CD14-positive monocyte (primary cell): Measurements from ENCODE around the gene STMND1. TPM values are rescaled to one million over a fixed set of nuclear protein-coding genes. Genes with fewer than 3 reads are reported as not detected.
A peak's percentile ranks its signal among the peaks of the same experiment; 100 is the strongest.

Experiments
- DNase-seq, 3 donors: peaks; one replicate each; pipeline ENCODE4 v3.0.0-alpha.2; 2011 to 2022
- H2AFZ ChIP-seq: 2 replicates; pipeline ENCODE4 v1.6.0; 2012; ENCODE audit warnings: mild to moderate bottlenecking, low read depth, low read length, inconsistent platforms; ENCODE audit not compliant: insufficient read depth, poor library complexity, severe bottlenecking
- H3K27ac ChIP-seq, 2 donors: 1 replicate in 1 of 2; 2 replicates in 1 of 2; pipeline ENCODE4 v1.5.1; 2012 to 2013; ENCODE audit warnings: low read length in 2 of 2, control low read depth in 1 of 2, inconsistent platforms in 1 of 2, low read depth in 1 of 2, mild to moderate bottlenecking in 1 of 2
- H3K27me3 ChIP-seq, 2 donors: one replicate each; pipeline versions ENCODE4 v1.6.0 to v1.6.1; 2011 to 2013; ENCODE audit warnings: low read length in 2 of 2; ENCODE audit not compliant: control insufficient read depth in 2 of 2, insufficient read depth in 2 of 2
- H3K36me3 ChIP-seq, 2 donors: replicated peaks in 1 of 2; 1 replicate in 1 of 2; 2 replicates in 1 of 2; pipeline versions ENCODE4 v1.5.1 to v1.6.1; 2012 to 2013; ENCODE audit warnings: low read length in 2 of 2, control low read depth in 1 of 2, inconsistent platforms in 1 of 2, mild to moderate bottlenecking in 1 of 2; ENCODE audit not compliant: insufficient read depth in 2 of 2, control insufficient read depth in 1 of 2
- H3K4me1 ChIP-seq, 2 donors: 1 replicate in 1 of 2; 2 replicates in 1 of 2; pipeline versions ENCODE4 v1.5.1 to v1.6.1; 2012 to 2013; ENCODE audit warnings: low read length in 2 of 2, control low read depth in 1 of 2, inconsistent platforms in 1 of 2, mild to moderate bottlenecking in 1 of 2, moderate library complexity in 1 of 2; ENCODE audit not compliant: insufficient read depth in 2 of 2, control insufficient read depth in 1 of 2
- H3K4me2 ChIP-seq: replicated peaks from 2 replicates; pipeline ENCODE3; 2012; ENCODE audit warnings: low read length, moderate library complexity, mild to moderate bottlenecking; ENCODE audit not compliant: poor library complexity, severe bottlenecking; ENCODE audit errors: extremely low read depth
- H3K4me3 ChIP-seq, 3 experiments: fragments of 200-600 bp in 1 of 3; sonication (generic) in 1 of 3; replicated peaks in 1 of 3; 1 replicate in 2 of 3; 2 replicates in 1 of 3; pipeline ENCODE4 v1.5.1; 2011 to 2013; ENCODE audit warnings: low read length in 3 of 3, mild to moderate bottlenecking in 3 of 3, control low read depth in 2 of 3, low read depth in 2 of 3, inconsistent platforms in 1 of 3, moderate library complexity in 1 of 3
- H3K79me2 ChIP-seq: 2 replicates; pipeline ENCODE4 v1.6.0; 2012; ENCODE audit warnings: mild to moderate bottlenecking, control low read depth, inconsistent platforms, low read length, moderate library complexity; ENCODE audit not compliant: insufficient read depth
- H3K9ac ChIP-seq: 2 replicates; pipeline ENCODE4 v1.6.0; 2017; ENCODE audit warnings: low read length, mild to moderate bottlenecking; ENCODE audit not compliant: insufficient read depth, poor library complexity, severe bottlenecking
- H3K9me3 ChIP-seq, 2 donors: replicated peaks in 1 of 2; 1 replicate in 1 of 2; 2 replicates in 1 of 2; pipeline versions ENCODE4 v1.5.1 to v1.6.1; 2012 to 2013; ENCODE audit warnings: low read length in 2 of 2, control low read depth in 1 of 2; ENCODE audit not compliant: control insufficient read depth in 1 of 2, insufficient read depth in 1 of 2
- H4K20me1 ChIP-seq: 2 replicates; pipeline ENCODE4 v1.6.0; 2012; ENCODE audit warnings: mild to moderate bottlenecking, low read length, control low read depth, moderate library complexity; ENCODE audit not compliant: insufficient read depth
- H3K27ac Mint-ChIP-seq, 7 donors: one replicate each; pipeline ENCODE4 v1.8.0; 2020; ENCODE audit warnings: mild to moderate bottlenecking in 7 of 7, mixed read lengths in 7 of 7, moderate library complexity in 6 of 7, inconsistent platforms in 2 of 7
- H3K27me3 Mint-ChIP-seq, 3 donors: one replicate each; pipeline ENCODE4 v1.8.0; 2021 to 2022; ENCODE audit warnings: low read depth in 3 of 3, mild to moderate bottlenecking in 3 of 3, mixed read lengths in 3 of 3, moderate library complexity in 3 of 3, inconsistent platforms in 1 of 3
- H3K36me3 Mint-ChIP-seq, 2 donors: one replicate each; pipeline ENCODE4 v1.8.0; 2020; ENCODE audit warnings: mixed read lengths in 2 of 2, inconsistent platforms in 1 of 2, mild to moderate bottlenecking in 1 of 2
- H3K4me1 Mint-ChIP-seq: one replicate; pipeline ENCODE4 v1.8.0; 2020; ENCODE audit warnings: mild to moderate bottlenecking, mixed read lengths
- H3K4me3 Mint-ChIP-seq, 2 donors: one replicate each; pipeline ENCODE4 v1.8.0; 2020; ENCODE audit warnings: mild to moderate bottlenecking in 2 of 2, mixed read lengths in 2 of 2, moderate library complexity in 1 of 2
- H3K9me3 Mint-ChIP-seq, 7 donors: one replicate each; pipeline ENCODE4 v1.8.0; 2020 to 2022; ENCODE audit warnings: mixed read lengths in 7 of 7, mild to moderate bottlenecking in 6 of 7, moderate library complexity in 6 of 7, inconsistent platforms in 2 of 7
- CTCF ChIP-seq: fragments of 200-600 bp; IDR thresholded peaks from one replicate; pipeline ENCODE4 v1.8.0; 2022; ENCODE audit warnings: antibody characterized with exemption, mild to moderate bottlenecking
- WGBS: methylation state at CpG from one replicate; pipeline ENCODE4 v1.1.5; 2013; ENCODE audit warnings: missing lambda C conversion rate; ENCODE audit not compliant: insufficient coverage; 5-methylcytosine and 5-hydroxymethylcytosine counted together
- intact Hi-C, 2 donors: fragments of 100-400 bp; cut with micrococcal nuclease; formaldehyde crosslinking; loops; one replicate each; pipeline versions ENCODE4 v1.15.0 to v1.15.1; 2023
- polyA minus RNA-seq: library from RNA; depleted of rRNA, polyadenylated mRNA; stranded (reverse); fragments of >200 nt; gene quantifications from 2 replicates; pipeline ENCODE4 v1.2.3, GENCODE V29; 2012
- polyA plus RNA-seq, 3 donors: library from polyadenylated mRNA; depleted of rRNA in 1 of 3; unstranded in 2 of 3; stranded (reverse) in 1 of 3; fragments of 300-500 nt in 2 of 3; fragments of >200 nt in 1 of 3; fragmentation: Illumina TruSeq in 2 of 3; gene quantifications; 1 replicate in 2 of 3; 2 replicates in 1 of 3; pipeline ENCODE4 v1.2.3, GENCODE V29; 2012 to 2021
- total RNA-seq, 12 experiments: library from RNA in 1 of 12; stranded (reverse) in 1 of 12; fragments of 120-200 nt in 1 of 12; gene quantifications; one replicate each; pipeline ENCODE4 v1.2.4 and lab custom pipeline; 2013 to 2026; ENCODE audit warnings: mixed read lengths in 6 of 12, inconsistent platforms in 1 of 12

The STMND1 gene
- total RNA-seq (2013): not detected
- not detected for polyA plus RNA-seq
- polyA minus RNA-seq: not detected in 2 replicates
- total RNA-seq (lab: John Stamatoyannopoulos, UW): 0 to 1.4 (median 0) reads per million in 11 experiments

DNA sequence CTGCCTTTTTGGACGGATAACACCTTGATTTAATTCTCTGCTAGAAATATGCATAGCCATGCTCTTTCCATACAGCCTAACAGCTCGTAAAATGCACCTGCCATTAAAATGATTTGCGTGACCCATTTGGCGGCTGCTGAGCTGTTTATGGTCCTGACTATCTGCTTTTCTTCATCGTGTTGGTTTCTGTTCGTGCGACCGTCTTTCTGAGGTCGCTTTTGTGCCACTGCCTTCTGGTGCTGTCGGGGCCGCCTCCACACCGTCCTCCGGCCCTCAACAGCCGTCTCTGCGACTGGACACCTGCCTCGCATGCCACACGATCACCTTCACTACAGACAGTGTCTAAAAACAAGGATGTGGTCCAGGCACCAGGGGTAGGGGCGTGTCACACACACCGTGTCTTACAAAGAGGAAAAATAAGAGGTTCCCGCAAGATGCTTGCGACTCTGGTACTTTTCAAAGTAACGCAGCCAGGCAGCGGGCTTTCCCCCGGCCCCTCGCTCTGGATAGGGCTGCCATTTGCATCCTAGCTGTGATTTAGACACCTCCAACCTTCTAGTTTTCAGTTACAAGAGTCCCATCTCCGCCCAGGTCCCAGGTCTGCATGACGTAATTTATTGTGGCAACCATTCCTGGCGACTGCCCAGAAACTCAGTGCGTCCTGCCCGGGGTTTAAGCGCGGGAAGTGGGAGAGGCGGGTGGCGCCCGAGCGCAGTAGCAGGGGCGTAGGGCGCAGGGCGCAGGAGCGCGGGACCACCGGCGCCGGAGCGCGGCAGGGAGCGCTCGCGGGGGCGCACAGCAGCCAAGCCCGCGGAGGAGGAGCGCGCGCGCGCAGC, at the start of gene STMND1:
TSS of gene STMND1 (plus strand) at position 629 of the 836 bp plus-strand sequence. CDS start 208 bp downstream, outside the sequence.
- H3K9ac ChIP-seq: peak within 1 kb of the TSS; percentile 24
- H2AFZ ChIP-seq: peak within 1 kb of the TSS; percentile 41
- peak within 1 kb of the TSS; percentile 4 to 70 (median 11) for H3K4me3 ChIP-seq
- WGBS: 2% methylated on average over 57 of the region's 57 CpGs
- H3K27ac ChIP-seq: no peak within 1 kb of the TSS
- peak within 1 kb of the TSS; percentile 73 for H3K4me2 ChIP-seq
- H3K9me3 ChIP-seq: no peaks in the 10 kb centered on the region
- H3K79me2 ChIP-seq: no peaks in the 10 kb centered on the region
- H3K36me3 Mint-ChIP-seq: no peaks in the 10 kb centered on the region
- H4K20me1 ChIP-seq: no peaks in the 10 kb centered on the region
- peaks cover 18% of the 10 kb centered on the region for H3K4me1 Mint-ChIP-seq
- H3K27me3 Mint-ChIP-seq: peaks cover 32 to 40% (median 34%) of the 10 kb centered on the region in 3 donors
- no peak for DNase-seq
- TF ChIP-seq CTCF: no peak
- peak within 1 kb of the TSS in 2 of 7 donors; percentile 62 to 66 for H3K27ac Mint-ChIP-seq
- H3K4me1 ChIP-seq: peaks cover 19 to 21% of the 10 kb centered on the region in 2 donors
- peaks cover 41 to 44% of the 10 kb centered on the region in 2 donors for H3K27me3 ChIP-seq
- intact Hi-C loops: no loop called here
- H3K9me3 Mint-ChIP-seq: peaks cover 0 to 6% (median 3%) of the 10 kb centered on the region in 7 donors
- H3K4me3 Mint-ChIP-seq: peak within 1 kb of the TSS; percentile 76 to 94
- no peaks in the 10 kb centered on the region for H3K36me3 ChIP-seq

GRCh38 chr6:17054647-17055046, 47.2 kb upstream of the STMND1 start:
- no peak overlapping the region for H3K4me2 ChIP-seq
- no peaks in the 10 kb centered on the region for H3K79me2 ChIP-seq
- no peak overlapping the region for H3K27ac ChIP-seq
- H3K9me3 Mint-ChIP-seq: peaks cover 0 to 8% (median 3%) of the 10 kb centered on the region in 7 donors
- H3K27me3 ChIP-seq: no peaks in the 10 kb centered on the region
- no peaks in the 10 kb centered on the region for H3K36me3 ChIP-seq
- intact Hi-C loops: no loop called here
- no peak for TF ChIP-seq CTCF
- no peaks in the 10 kb centered on the region for H3K4me1 ChIP-seq
- H3K36me3 Mint-ChIP-seq: no peaks in the 10 kb centered on the region
- no peak overlapping the region for H2AFZ ChIP-seq
- H3K4me3 Mint-ChIP-seq: no peak overlapping the region
- no peaks in the 10 kb centered on the region for H3K4me1 Mint-ChIP-seq
- no peaks in the 10 kb centered on the region for H3K9me3 ChIP-seq
- no peaks in the 10 kb centered on the region for H4K20me1 ChIP-seq
- no peak overlapping the region for H3K4me3 ChIP-seq
- H3K27me3 Mint-ChIP-seq: peaks cover 4 to 12% (median 4%) of the 10 kb centered on the region in 3 donors
- WGBS: 89% methylated on average over 2 of the region's 2 CpGs
- H3K9ac ChIP-seq: no peak overlapping the region
- DNase-seq: no peak
- H3K27ac Mint-ChIP-seq: no peak overlapping the region
